ENCODE measurements around the gene SLC37A2. TPM values are rescaled to one million over a fixed set of nuclear protein-coding genes. Genes with fewer than 3 reads are reported as not detected.
A peak's percentile ranks its signal among the peaks of the same experiment; 100 is the strongest.

SLC37A2 gene
- total and polyA plus RNA-seq, 2 of the 13 experiments (the other 11 are each of a cell fraction or from before 2014, with no cell fraction given): 4.6 to 7.1 TPM

- DNase-seq (ENCODE audit: low spot score) (peak; percentile 49), FAIRE-seq (peak; percentile 66), ATAC-seq (no peak)
- no TSS peak for BruUV-seq (replicated peaks)
- Histone ChIP-seq H2AFZ (ENCODE audit: low read length) (no peak overlapping the region), H3K36me3 (replicated peaks in 1 of 2; ENCODE audit: control insufficient read depth in 1 of 2, insufficient read depth in 2 of 2, low read length in 2 of 2) (no peaks in the 10 kb centered on the region), H3K4me3 (replicated peaks in 1 of 3; ENCODE audit: insufficient read depth in 1 of 3, low read depth in 2 of 3, low read length in 3 of 3) (no peak overlapping the region; a peak in 1 of 6 replicates), H3K9ac (ENCODE audit: insufficient read depth, low read depth, low read length) (no peak overlapping the region), H3K4me2 (ENCODE audit: low read depth, low read length) (peak overlapping the region; percentile 28; the same call in 1 of the 2 replicates), H3K27me3 (ENCODE audit: control insufficient read depth in 1 of 2, insufficient read depth in 2 of 2, low read length in 2 of 2) (no peaks in the 10 kb centered on the region; a peak in 1 of 5 replicates), H4K20me1 (ENCODE audit: insufficient read depth, low read length) (no peaks in the 10 kb centered on the region), H3K79me2 (ENCODE audit: insufficient read depth, low read length) (peaks cover 3% of the 10 kb centered on the region), H3K27ac (ENCODE audit: extremely low read length, insufficient read depth, low read length) (no peak overlapping the region), H3K4me1 (ENCODE audit: insufficient read depth, low read length) (peaks cover 14% of the 10 kb centered on the region), H3K9me3 (ENCODE audit: low read length) (no peaks in the 10 kb centered on the region)
- POLR2A ChIA-PET: interaction anchor here (0.7 to 2.1 kb wide), 2 partner anchors 9 to 143 kb away, joined by 3 to 10 read pairs; no protein-coding TSS in a partner anchor
- 40% methylated on average over 5 of the region's 8 CpGs for WGBS (ENCODE audit: low lambda C conversion rate)
- CTCF ChIA-PET (ENCODE audit: low intra/inter-chr PET ratio, low total read pairs): interaction anchor here (1.1 to 1.4 kb wide), 3 partner anchors 24 to 153 kb away, joined by 3 to 7 read pairs (median 5); no protein-coding TSS in a partner anchor
- in situ Hi-C loops (cut with HindIII; ENCODE audit: extremely low pct_ligation_motif_present, low pct_unique_long_range_greater_than_20kb): no loop called here
- intact Hi-C loops (cut with micrococcal nuclease; ENCODE audit: unreplicated experiment): loop anchor here (1.0 kb wide), 2 partner anchors 23 to 152 kb away; no protein-coding TSS in a partner anchor
- TF ChIP-seq ZNF142 (CRISPR knock-in tag; IDR thresholded peaks at IDR 0.05) (peak; percentile 73; the same call in 1 of the 2 replicates), ZNF619 (CRISPR knock-in tag; IDR thresholded peaks at IDR 0.05) (no peak), ZNF850 (CRISPR knock-in tag; conservative IDR thresholded peaks at IDR 0.05) (no peak), ZNF574 (CRISPR knock-in tag; IDR thresholded peaks at IDR 0.05) (peak; percentile 53), CTCF (CRISPR knock-in tag; IDR thresholded peaks at IDR 0.05) (peak; percentile 77), STAG1 (CRISPR knock-in tag; IDR thresholded peaks at IDR 0.05) (peak; percentile 60), ZNF687 (CRISPR knock-in tag; IDR thresholded peaks at IDR 0.05) (peak; percentile 24), YEATS2 (CRISPR knock-in tag; IDR thresholded peaks at IDR 0.05; ENCODE audit: borderline replicate concordance) (peak; percentile 28; the same call in 1 of the 2 replicates)
Measured at GRCh38 chr11:125114518-125114917, 51.4 kb downstream of the SLC37A2 start.
